ENCODE data around the gene PIP4K2B. TPM values are rescaled to one million over a fixed set of nuclear protein-coding genes. Genes with fewer than 3 reads are reported as not detected.

PIP4K2B gene
- total and polyA plus RNA-seq, 9 of the 15 experiments (the other 6 are each of a cell fraction or from before 2014, with no cell fraction given): 3.7 to 29.9 (median 23.0) TPM

DNA sequence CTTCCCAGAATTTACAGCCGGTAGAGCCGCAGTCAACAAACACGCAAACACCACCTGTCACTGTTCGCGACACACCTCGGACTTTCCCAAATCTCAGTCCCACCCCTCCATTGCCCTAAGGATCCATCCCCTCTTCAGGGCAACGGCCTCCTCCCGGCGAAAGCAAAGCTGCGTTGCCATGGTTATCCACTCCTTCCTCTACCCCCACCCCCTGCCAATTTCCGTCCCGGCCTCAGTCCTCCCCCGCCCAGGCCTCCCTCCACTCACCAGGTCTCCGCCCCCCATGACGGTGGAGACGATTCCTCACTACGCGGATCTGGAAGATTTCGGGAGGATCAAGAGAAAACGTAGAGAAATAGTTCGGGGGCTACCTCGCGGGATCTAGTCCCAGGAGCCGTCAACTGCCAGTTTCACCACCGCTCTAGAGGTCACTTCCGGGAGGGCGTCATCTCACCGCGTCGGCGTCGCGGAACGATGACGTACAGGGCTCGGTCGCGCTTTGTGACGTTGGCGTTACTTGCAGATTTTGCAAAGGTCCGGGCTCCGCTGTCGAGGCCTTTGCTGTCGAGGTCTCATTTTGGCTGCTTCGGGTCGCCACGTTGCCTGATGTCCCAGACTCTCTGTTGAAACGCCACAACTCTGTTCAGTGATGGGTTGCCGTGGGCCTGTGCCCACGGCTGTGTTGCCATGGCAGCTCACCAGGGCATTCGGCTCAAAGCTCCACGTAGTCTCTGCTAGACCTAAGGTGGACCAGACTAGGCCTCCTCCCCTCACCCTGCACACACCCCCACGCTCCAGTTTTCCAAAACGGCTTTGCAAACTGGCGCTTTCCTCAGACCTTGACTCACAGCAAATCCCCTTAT, 25.8 kb upstream of the PIP4K2B start, which contains the start of gene CWC25 (continued):
- TF ChIP-seq NCOA4 (IDR thresholded peaks at IDR 0.05; ENCODE audit: partially characterized antibody) (no peak), TARDBP (IDR thresholded peaks at IDR 0.05) (peak; percentile 46; the same call in 1 of the 2 replicates), ZNF316 (IDR thresholded peaks at IDR 0.05) (peak; percentile 80), C11orf30 (IDR thresholded peaks at IDR 0.05; ENCODE audit: low read depth) (peak; percentile 100), HEY1 (CRISPR knock-in tag; IDR thresholded peaks at IDR 0.05; ENCODE audit: borderline replicate concordance) (no peak), E2F3 (CRISPR knock-in tag; IDR thresholded peaks at IDR 0.05) (no peak), ZC3H4 (CRISPR knock-in tag; IDR thresholded peaks at IDR 0.05; ENCODE audit: borderline replicate concordance) (no peak; the same call in 1 of the 2 replicates), NR2C2 (CRISPR knock-in tag; IDR thresholded peaks at IDR 0.05) (peak; percentile 89), NR2C2 (tag; IDR thresholded peaks at IDR 0.05) (peak; percentile 97), HDAC2 (IDR thresholded peaks at IDR 0.05) (peak; percentile 82), BACH1 (tag; IDR thresholded peaks at IDR 0.05) (peak; percentile 100), HDAC6 (IDR thresholded peaks at IDR 0.05; ENCODE audit: low read depth, low read length) (no peak), BHLHE40 (IDR thresholded peaks at IDR 0.05; ENCODE audit: low read length) (0 out of 2 replicates have a peak, but pooled peaks have one; percentile 49), BMI1 (IDR thresholded peaks at IDR 0.05; ENCODE audit: low read length) (no peak), CREM (IDR thresholded peaks at IDR 0.05; ENCODE audit: low read depth) (peak; percentile 100), SIN3A (IDR thresholded peaks at IDR 0.05; ENCODE audit: borderline replicate concordance in 2 of 2, control insufficient read depth in 1 of 2, low read depth in 2 of 2, low read length in 2 of 2) (peak; percentile 92 to 100; a peak in 3 of 4 replicates), SMARCA5 (IDR thresholded peaks at IDR 0.05) (no peak), TBP (optimal IDR thresholded peaks at IDR 0.05; ENCODE audit: low read depth, low read length) (peak; percentile 93), MYBL2 (IDR thresholded peaks at IDR 0.05; ENCODE audit: low read depth) (peak; percentile 51; the same call in 1 of the 2 replicates), MYBL2 (CRISPR knock-in tag; IDR thresholded peaks at IDR 0.05; ENCODE audit: borderline replicate concordance) (no peak), HLTF (IDR thresholded peaks at IDR 0.05) (peak; percentile 17), ELF2 (CRISPR knock-in tag; IDR thresholded peaks at IDR 0.05) (peak; percentile 100), NFIX (CRISPR knock-in tag; IDR thresholded peaks at IDR 0.05; ENCODE audit: low read depth) (no peak)
- TF ChIP-seq, protein P1, sequence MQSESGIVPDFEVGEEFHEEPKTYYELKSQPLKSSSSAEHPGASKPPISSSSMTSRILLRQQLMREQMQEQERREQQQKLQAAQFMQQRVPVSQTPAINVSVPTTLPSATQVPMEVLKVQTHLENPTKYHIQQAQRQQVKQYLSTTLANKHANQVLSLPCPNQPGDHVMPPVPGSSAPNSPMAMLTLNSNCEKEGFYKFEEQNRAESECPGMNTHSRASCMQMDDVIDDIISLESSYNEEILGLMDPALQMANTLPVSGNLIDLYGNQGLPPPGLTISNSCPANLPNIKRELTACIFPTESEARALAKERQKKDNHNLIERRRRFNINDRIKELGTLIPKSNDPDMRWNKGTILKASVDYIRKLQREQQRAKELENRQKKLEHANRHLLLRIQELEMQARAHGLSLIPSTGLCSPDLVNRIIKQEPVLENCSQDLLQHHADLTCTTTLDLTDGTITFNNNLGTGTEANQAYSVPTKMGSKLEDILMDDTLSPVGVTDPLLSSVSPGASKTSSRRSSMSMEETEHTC (IDR thresholded peaks at IDR 0.05): 0 out of 2 replicates have a peak, but pooled peaks have one; percentile 18
- TF ChIP-seq, protein P2, sequence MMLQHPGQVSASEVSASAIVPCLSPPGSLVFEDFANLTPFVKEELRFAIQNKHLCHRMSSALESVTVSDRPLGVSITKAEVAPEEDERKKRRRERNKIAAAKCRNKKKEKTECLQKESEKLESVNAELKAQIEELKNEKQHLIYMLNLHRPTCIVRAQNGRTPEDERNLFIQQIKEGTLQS (IDR thresholded peaks at IDR 0.05): peak; percentile 61
- TF ChIP-seq, protein P2 (CRISPR knock-in tag; conservative IDR thresholded peaks at IDR 0.05): no peak; the same call in 1 of the 2 replicates
- TF ChIP-seq, protein P3, sequence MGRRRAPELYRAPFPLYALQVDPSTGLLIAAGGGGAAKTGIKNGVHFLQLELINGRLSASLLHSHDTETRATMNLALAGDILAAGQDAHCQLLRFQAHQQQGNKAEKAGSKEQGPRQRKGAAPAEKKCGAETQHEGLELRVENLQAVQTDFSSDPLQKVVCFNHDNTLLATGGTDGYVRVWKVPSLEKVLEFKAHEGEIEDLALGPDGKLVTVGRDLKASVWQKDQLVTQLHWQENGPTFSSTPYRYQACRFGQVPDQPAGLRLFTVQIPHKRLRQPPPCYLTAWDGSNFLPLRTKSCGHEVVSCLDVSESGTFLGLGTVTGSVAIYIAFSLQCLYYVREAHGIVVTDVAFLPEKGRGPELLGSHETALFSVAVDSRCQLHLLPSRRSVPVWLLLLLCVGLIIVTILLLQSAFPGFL (CRISPR knock-in tag; IDR thresholded peaks at IDR 0.05): 0 out of 2 replicates have a peak, but pooled peaks have one; percentile 45
